ENCODE measurements around the gene ROMO1. TPM values are rescaled to one million over a fixed set of nuclear protein-coding genes. Genes with fewer than 3 reads are reported as not detected.

The ROMO1 gene
- total RNA-seq, 2 donors from 2014 or later = 196 to 243 TPM

GRCh38 chr20:35669221-35669620, 30.0 kb upstream of the ROMO1 start:
- H3K9me3 ChIP-seq = no peaks in the 10 kb centered on the region
- no peak overlapping the region for H3K4me3 ChIP-seq
- ATAC-seq (ENCODE audit: insufficient number of reproducible peaks, low FRiP score, low read depth) = no peak
- no peaks in the 10 kb centered on the region for H3K27me3 ChIP-seq (replicated peaks; ENCODE audit: insufficient read depth)
- no peak for DNase-seq (ENCODE audit: low spot score)
- no peak overlapping the region for H3K27ac ChIP-seq
- no peaks in the 10 kb centered on the region for H3K4me1 ChIP-seq (ENCODE audit: control insufficient read depth in 1 of 2, low read depth in 2 of 2)
- H3K36me3 ChIP-seq = peaks cover 36% of the 10 kb centered on the region
- TF ChIP-seq CTCF (IDR thresholded peaks at IDR 0.05) = no peak

GRCh38 chr20:35669681-35670080, 29.5 kb upstream of the ROMO1 start:
- H3K36me3 ChIP-seq = peaks cover 39% of the 10 kb centered on the region
- no peaks in the 10 kb centered on the region for H3K9me3 ChIP-seq
- no peak for TF ChIP-seq CTCF (IDR thresholded peaks at IDR 0.05)
- no peak overlapping the region for H3K27ac ChIP-seq
- no peak for ATAC-seq (ENCODE audit: insufficient number of reproducible peaks, low FRiP score, low read depth)
- DNase-seq (ENCODE audit: low spot score) = no peak
- H3K4me3 ChIP-seq = no peak overlapping the region
- no peaks in the 10 kb centered on the region for H3K4me1 ChIP-seq (ENCODE audit: control insufficient read depth in 1 of 2, low read depth in 2 of 2)
- H3K27me3 ChIP-seq (replicated peaks; ENCODE audit: insufficient read depth) = no peaks in the 10 kb centered on the region

- H3K27me3 ChIP-seq (replicated peaks; ENCODE audit: insufficient read depth) = no peaks in the 10 kb centered on the region
- H3K4me3 ChIP-seq = no peak overlapping the region
- no peaks in the 10 kb centered on the region for H3K4me1 ChIP-seq (ENCODE audit: control insufficient read depth in 1 of 2, low read depth in 2 of 2)
- DNase-seq (ENCODE audit: low spot score) (no peak), ATAC-seq (ENCODE audit: insufficient number of reproducible peaks, low FRiP score, low read depth) (no peak)
- TF ChIP-seq CTCF (IDR thresholded peaks at IDR 0.05) = no peak
- H3K36me3 ChIP-seq = peaks cover 45% of the 10 kb centered on the region
- no peaks in the 10 kb centered on the region for H3K9me3 ChIP-seq
- H3K27ac ChIP-seq = no peak overlapping the region
These were observed 25.3 kb upstream of the ROMO1 start for GRCh38 chr20:35673884-35674283.

GRCh38 chr20:35674921-35675320, 24.3 kb upstream of the ROMO1 start:
- Histone ChIP-seq H3K4me1 (ENCODE audit: control insufficient read depth in 1 of 2, low read depth in 2 of 2) (no peaks in the 10 kb centered on the region), H3K9me3 (no peaks in the 10 kb centered on the region), H3K27me3 (replicated peaks; ENCODE audit: insufficient read depth) (no peaks in the 10 kb centered on the region), H3K36me3 (peaks cover 42% of the 10 kb centered on the region), H3K4me3 (no peak overlapping the region), H3K27ac (no peak overlapping the region)
- no peak for TF ChIP-seq CTCF (IDR thresholded peaks at IDR 0.05)
- DNase-seq (ENCODE audit: low spot score) = no peak
- ATAC-seq (ENCODE audit: insufficient number of reproducible peaks, low FRiP score, low read depth) = no peak

GRCh38 chr20:35680452-35681183, 18.6 kb upstream of the ROMO1 start:
- no peaks in the 10 kb centered on the region for H3K27me3 ChIP-seq (replicated peaks; ENCODE audit: insufficient read depth)
- no peak for TF ChIP-seq CTCF (IDR thresholded peaks at IDR 0.05)
- ATAC-seq (ENCODE audit: insufficient number of reproducible peaks, low FRiP score, low read depth) (no peak), DNase-seq (ENCODE audit: low spot score) (no peak)
- H3K9me3 ChIP-seq = no peaks in the 10 kb centered on the region
- peaks cover 9% of the 10 kb centered on the region for H3K36me3 ChIP-seq
- H3K27ac ChIP-seq = no peak overlapping the region
- H3K4me1 ChIP-seq (ENCODE audit: control insufficient read depth in 1 of 2, low read depth in 2 of 2) = no peaks in the 10 kb centered on the region
- H3K4me3 ChIP-seq = no peak overlapping the region

Data from thoracic aorta (tissue), 2 donors.